Trophoblast cell (in vitro differentiated cells and primary cell): ENCODE measurements around the gene CPSF4.
A peak's percentile ranks its signal among the peaks of the same experiment; 100 is the strongest.

Experiments
- DNase-seq, 2 donors: peaks; one replicate each; pipeline ENCODE4 v3.0.0-alpha.2; 2016
- H2AFZ ChIP-seq: 2 replicates; pipeline ENCODE4 v1.6.1; 2013; ENCODE audit warnings: low read length, moderate library complexity, mild to moderate bottlenecking; ENCODE audit not compliant: insufficient read depth, poor library complexity
- H2AK5ac ChIP-seq: 2 replicates; pipeline ENCODE4 v1.6.1; 2013; ENCODE audit warnings: mild to moderate bottlenecking, low read length
- H2BK120ac ChIP-seq: 2 replicates; pipeline ENCODE4 v1.6.1; 2013; ENCODE audit warnings: low read length, mild to moderate bottlenecking, moderate library complexity; ENCODE audit not compliant: insufficient read depth, poor library complexity
- H2BK12ac ChIP-seq: 2 replicates; pipeline ENCODE4 v1.6.1; 2013; ENCODE audit warnings: mild to moderate bottlenecking, low read length, moderate library complexity
- H2BK5ac ChIP-seq: 2 replicates; pipeline ENCODE4 v1.6.1; 2013; ENCODE audit warnings: low read length, low read depth, moderate library complexity, mild to moderate bottlenecking; ENCODE audit not compliant: poor library complexity
- H3K14ac ChIP-seq: 2 replicates; pipeline ENCODE4 v1.6.1; 2013; ENCODE audit warnings: mild to moderate bottlenecking, low read length
- H3K18ac ChIP-seq: 2 replicates; pipeline ENCODE4 v1.6.1; 2013; ENCODE audit warnings: mild to moderate bottlenecking, low read length
- H3K23ac ChIP-seq: 2 replicates; pipeline ENCODE4 v1.6.1; 2013; ENCODE audit warnings: low read length
- H3K27ac ChIP-seq: 2 replicates; pipeline ENCODE4 v1.5.1; 2013; ENCODE audit warnings: low read depth, mild to moderate bottlenecking, inconsistent platforms, low read length, moderate library complexity
- H3K27me3 ChIP-seq: 2 replicates; pipeline ENCODE4 v1.6.1; 2013; ENCODE audit warnings: inconsistent platforms, mild to moderate bottlenecking, low read length, moderate library complexity; ENCODE audit not compliant: insufficient read depth
- H3K36me3 ChIP-seq, 2 experiments: 1 replicate in 1 of 2; 2 replicates in 1 of 2; pipeline ENCODE4 v1.6.1; 2013; ENCODE audit warnings: low read length in 2 of 2, mild to moderate bottlenecking in 2 of 2, moderate library complexity in 1 of 2; ENCODE audit not compliant: insufficient read depth in 2 of 2, control insufficient read depth in 1 of 2
- H3K4ac ChIP-seq: 2 replicates; pipeline ENCODE4 v1.6.1; 2013; ENCODE audit warnings: low read depth, mild to moderate bottlenecking, low read length, moderate library complexity
- H3K4me1 ChIP-seq, 2 experiments: 1 replicate in 1 of 2; 2 replicates in 1 of 2; pipeline ENCODE4 v1.6.1; 2013; ENCODE audit warnings: low read length in 2 of 2, mild to moderate bottlenecking in 2 of 2, moderate library complexity in 1 of 2; ENCODE audit not compliant: insufficient read depth in 2 of 2, control insufficient read depth in 1 of 2
- H3K4me2 ChIP-seq: 2 replicates; pipeline ENCODE4 v1.6.1; 2013; ENCODE audit warnings: inconsistent platforms, mild to moderate bottlenecking, low read length, moderate library complexity
- H3K4me3 ChIP-seq: 2 replicates; pipeline ENCODE4 v1.5.1; 2013; ENCODE audit warnings: mild to moderate bottlenecking, low read depth, low read length, inconsistent platforms
- H3K79me1 ChIP-seq: one replicate; pipeline ENCODE4 v1.6.1; 2013; ENCODE audit warnings: low read length
- H3K79me2 ChIP-seq: 2 replicates; pipeline ENCODE4 v1.6.1; 2013; ENCODE audit warnings: low read length, mild to moderate bottlenecking; ENCODE audit not compliant: control insufficient read depth, insufficient read depth, poor library complexity
- H3K9ac ChIP-seq: 2 replicates; pipeline ENCODE4 v1.6.1; 2013; ENCODE audit warnings: mild to moderate bottlenecking, low read length
- H3K9me3 ChIP-seq: 2 replicates; pipeline ENCODE4 v1.6.1; 2013; ENCODE audit warnings: low read depth, mild to moderate bottlenecking, control low read depth, inconsistent platforms, low read length; ENCODE audit not compliant: insufficient read depth
- H4K12ac ChIP-seq: 2 replicates; pipeline ENCODE4 v1.6.1; 2013; ENCODE audit warnings: low read depth, mild to moderate bottlenecking, low read length, moderate library complexity
- H4K8ac ChIP-seq: 2 replicates; pipeline ENCODE4 v1.6.1; 2013; ENCODE audit warnings: low read depth, mild to moderate bottlenecking, low read length, moderate library complexity
- H4K91ac ChIP-seq: one replicate; pipeline ENCODE4 v1.6.1; 2013; ENCODE audit warnings: low read depth, mild to moderate bottlenecking, low read length, moderate library complexity
- WGBS: extraction: QIAGEN DNeasy Blood & Tissue Kit; methylation state at CpG from one replicate; pipeline ENCODE4 v1.1.7; 2013; ENCODE audit warnings: missing lambda C conversion rate; ENCODE audit not compliant: insufficient read length, insufficient coverage; ENCODE audit errors: extremely low coverage; 5-methylcytosine and 5-hydroxymethylcytosine counted together

CPSF4 gene

DNA sequence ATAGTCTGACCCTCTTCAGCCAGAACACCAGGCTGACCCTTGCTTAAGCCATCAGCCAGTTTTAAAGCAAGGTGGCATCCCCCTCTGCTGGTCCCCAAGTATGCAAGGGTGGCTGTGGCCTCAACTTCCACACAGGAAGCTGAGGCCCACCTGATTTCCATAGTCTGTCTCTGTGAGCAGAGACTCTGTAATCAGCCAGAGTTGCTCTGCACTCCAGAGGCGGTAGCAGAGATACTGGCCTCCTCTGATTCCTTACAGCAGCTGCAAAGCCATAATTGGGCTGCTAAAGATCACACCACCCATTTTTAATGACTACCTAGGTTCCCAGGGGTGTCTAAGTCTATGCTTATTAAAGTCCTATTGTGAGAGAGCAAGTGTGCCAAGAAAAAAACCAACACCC lies 32.2 kb upstream of the CPSF4 start:
- Histone ChIP-seq H2BK12ac (no peak overlapping the region), H4K8ac (no peak overlapping the region), H3K79me2 (peaks cover 19% of the 10 kb centered on the region), H3K4ac (peak overlapping the region; percentile 16), H3K9me3 (no peaks in the 10 kb centered on the region), H3K18ac (no peak overlapping the region), H2BK5ac (no peak overlapping the region), H2BK120ac (no peak overlapping the region), H3K27me3 (peaks cover 2% of the 10 kb centered on the region), H4K12ac (no peak overlapping the region), H4K91ac (no peak overlapping the region), H3K27ac (no peak overlapping the region), H3K4me3 (no peak overlapping the region), H3K4me2 (no peak overlapping the region), H2AFZ (no peak overlapping the region), H3K23ac (no peak overlapping the region), H3K14ac (no peak overlapping the region), H3K4me1 (peaks cover 2 to 7% of the 10 kb centered on the region in 2 experiments), H3K9ac (no peak overlapping the region), H2AK5ac (no peak overlapping the region), H3K79me1 (peaks cover 14% of the 10 kb centered on the region), H3K36me3 (peaks cover 35 to 42% of the 10 kb centered on the region in 2 experiments)
- DNase-seq, result no peak
- WGBS, result no CpG with 5 or more reads among the region's 1 CpG

DNA sequence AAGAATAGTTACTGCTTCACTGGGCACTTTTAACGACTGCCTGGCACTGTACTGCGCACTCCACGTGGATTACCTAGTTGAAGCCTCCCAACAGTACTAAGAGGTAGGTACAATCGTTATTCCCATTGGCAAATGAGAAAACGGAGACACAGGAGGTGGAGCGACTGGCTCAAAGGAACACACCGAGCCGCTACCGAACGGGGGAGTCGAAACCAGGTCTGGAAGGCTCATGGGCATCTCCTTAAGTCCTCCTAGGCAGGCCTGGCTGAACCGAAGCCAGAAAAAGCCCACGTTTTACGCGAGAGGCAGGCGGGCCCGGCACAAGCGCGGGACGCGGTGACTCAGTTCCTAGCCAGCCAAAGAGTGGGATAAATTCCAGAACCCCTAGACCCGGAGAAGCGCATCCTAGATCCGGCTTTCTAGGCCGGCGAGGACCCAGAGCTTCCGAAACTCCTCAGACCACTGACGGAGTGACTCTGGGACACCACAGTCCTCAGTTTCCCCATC lies 30.8 kb upstream of the CPSF4 start:
- H3K79me1 ChIP-seq, result peaks cover 14% of the 10 kb centered on the region
- H4K12ac ChIP-seq, result peak overlapping the region; percentile 98
- H3K36me3 ChIP-seq, result peaks cover 31 to 41% of the 10 kb centered on the region in 2 experiments
- peak; percentile 44 to 72 for DNase-seq
- H2AFZ ChIP-seq, result peak overlapping the region; percentile 81
- H4K8ac ChIP-seq, result peak overlapping the region; percentile 99
- H3K9me3 ChIP-seq, result no peaks in the 10 kb centered on the region
- peak overlapping the region; percentile 91 for H2BK5ac ChIP-seq
- H3K9ac ChIP-seq, result peak overlapping the region; percentile 97
- no CpG with 5 or more reads among the region's 28 CpGs for WGBS
- peak overlapping the region; percentile 88 for H4K91ac ChIP-seq
- peak overlapping the region; percentile 99 for H2AK5ac ChIP-seq
- H3K4me3 ChIP-seq, result peak overlapping the region; percentile 97
- peak overlapping the region; percentile 79 for H3K4me2 ChIP-seq
- peaks cover 2 to 7% of the 10 kb centered on the region in 2 experiments for H3K4me1 ChIP-seq
- H3K27ac ChIP-seq, result peak overlapping the region; percentile 96
- H2BK120ac ChIP-seq, result peak overlapping the region; percentile 95
- peaks cover 2% of the 10 kb centered on the region for H3K27me3 ChIP-seq
- H2BK12ac ChIP-seq, result peak overlapping the region; percentile 41
- H3K79me2 ChIP-seq, result peaks cover 19% of the 10 kb centered on the region
- no peak overlapping the region for H3K23ac ChIP-seq
- H3K18ac ChIP-seq, result peak overlapping the region; percentile 98
- peak overlapping the region; percentile 99 for H3K4ac ChIP-seq
- peak overlapping the region; percentile 99 for H3K14ac ChIP-seq

DNA sequence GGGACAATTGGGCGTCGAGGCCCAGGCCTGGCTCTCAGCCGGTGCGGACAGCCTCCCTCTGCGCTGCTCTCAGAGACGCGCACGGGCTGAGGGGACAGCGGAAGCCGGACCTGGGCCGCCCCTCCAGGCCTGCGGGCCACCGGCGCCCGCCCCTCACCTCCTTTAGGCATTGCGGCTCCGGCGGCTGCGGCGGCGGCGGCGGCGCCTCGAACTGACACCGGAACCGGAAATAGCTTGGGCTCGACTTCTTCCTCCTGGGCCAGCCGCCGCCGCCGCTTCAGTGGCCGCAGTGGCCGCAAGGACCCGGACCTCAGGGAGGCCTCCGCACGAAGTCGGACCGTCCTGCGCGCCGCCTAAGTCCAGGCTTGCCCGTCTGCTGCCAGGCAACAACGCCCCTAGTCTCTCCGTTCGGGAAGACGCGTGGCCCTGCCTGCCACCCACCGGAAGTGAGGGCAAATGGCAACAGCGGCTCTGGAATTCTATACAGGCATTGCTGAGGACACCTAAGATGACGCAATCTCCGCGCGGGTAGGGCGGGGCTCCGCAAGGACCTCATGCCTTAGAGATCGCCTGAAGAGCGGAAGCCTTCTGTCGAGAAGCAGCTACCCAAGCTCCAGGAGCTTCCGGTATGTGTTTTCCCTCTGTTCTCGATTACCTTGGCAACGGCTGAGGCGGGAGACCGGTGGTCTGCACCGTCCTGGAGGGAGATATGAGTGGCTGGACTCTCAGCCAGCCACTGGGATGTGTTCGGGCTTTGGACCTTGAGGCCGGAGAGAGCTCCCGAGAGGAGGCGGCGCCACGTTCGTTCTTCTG lies 30.2 kb upstream of the CPSF4 start, which contains the start of the genes BUD31 and PDAP1:
Gene BUD31 (plus strand): TSS at position 591 of the 813 bp plus-strand sequence. CDS start 2,124 bp downstream, outside the sequence.
Gene PDAP1 (minus strand): TSS at position 219 of the 813 bp plus-strand sequence. CDS start 49 bp downstream, at position 170.
- peak within 1 kb of the TSS; percentile 99 for H3K4ac ChIP-seq
- peak within 1 kb of the TSS; percentile 99 for H4K8ac ChIP-seq
- peak within 1 kb of the TSS; percentile 95 for H2BK120ac ChIP-seq

DNA sequence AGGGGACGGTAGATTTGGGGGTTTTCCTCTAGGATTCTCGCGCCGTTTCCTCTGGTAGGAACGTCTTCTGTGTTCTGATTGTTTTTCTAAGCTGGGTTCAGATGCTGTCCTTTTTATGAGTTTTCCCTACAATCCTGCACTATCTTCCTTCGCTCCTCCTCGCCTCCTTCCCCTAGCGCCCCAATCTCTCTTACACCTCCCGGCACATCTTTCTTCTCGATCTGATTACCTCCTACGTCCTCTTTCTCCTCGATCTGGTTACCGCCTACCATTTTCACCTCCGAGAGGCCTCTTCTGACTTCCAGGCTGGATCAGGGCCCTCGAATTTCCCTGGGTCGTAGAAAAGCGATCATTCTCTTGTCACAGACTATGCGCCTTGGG lies 29.6 kb upstream of the CPSF4 start:
- peak overlapping the region; percentile 72 for H3K27ac ChIP-seq
- H4K91ac ChIP-seq, result peak overlapping the region; percentile 85
- peak overlapping the region; percentile 41 for H2AK5ac ChIP-seq
- H3K79me2 ChIP-seq, result peaks cover 19% of the 10 kb centered on the region
- H2BK5ac ChIP-seq, result peak overlapping the region; percentile 65
- H3K4ac ChIP-seq, result peak overlapping the region; percentile 81
- peak overlapping the region; percentile 71 for H3K18ac ChIP-seq
- no peak overlapping the region for H3K23ac ChIP-seq
- peak overlapping the region; percentile 82 for H2BK120ac ChIP-seq
- DNase-seq, result peak in 1 of 2 donors; percentile 19
- H3K36me3 ChIP-seq, result peaks cover 28 to 39% of the 10 kb centered on the region in 2 experiments
- H2AFZ ChIP-seq, result peak overlapping the region; percentile 50
- H3K4me3 ChIP-seq, result peak overlapping the region; percentile 96
- peak overlapping the region; percentile 79 for H3K4me2 ChIP-seq
- H2BK12ac ChIP-seq, result no peak overlapping the region
- WGBS, result no CpG with 5 or more reads among the region's 18 CpGs
- peaks cover 2 to 7% of the 10 kb centered on the region in 2 experiments for H3K4me1 ChIP-seq
- H3K79me1 ChIP-seq, result peaks cover 14% of the 10 kb centered on the region
- no peaks in the 10 kb centered on the region for H3K9me3 ChIP-seq
- peak overlapping the region; percentile 84 for H4K8ac ChIP-seq
- H4K12ac ChIP-seq, result peak overlapping the region; percentile 87
- peak overlapping the region; percentile 93 for H3K9ac ChIP-seq
- peak overlapping the region; percentile 90 for H3K14ac ChIP-seq
- peaks cover 2% of the 10 kb centered on the region for H3K27me3 ChIP-seq

More for the DNA sequence above, 30.2 kb upstream of the CPSF4 start, which contains the start of the genes BUD31 and PDAP1:
- Histone ChIP-seq H2BK5ac (peak within 1 kb of the TSS; percentile 94), H3K4me1 (peaks cover 2 to 7% of the 10 kb centered on the region in 2 experiments), H2BK12ac (peak within 1 kb of the TSS; percentile 41), H2AFZ (peak within 1 kb of the TSS; percentile 81), H3K79me2 (peaks cover 19% of the 10 kb centered on the region), H3K18ac (peak within 1 kb of the TSS; percentile 98), H3K79me1 (peaks cover 14% of the 10 kb centered on the region), H2AK5ac (peak within 1 kb of the TSS; percentile 99), H4K91ac (peak within 1 kb of the TSS; percentile 88), H4K12ac (peak within 1 kb of the TSS; percentile 98), H3K9ac (peak within 1 kb of the TSS; percentile 97), H3K4me2 (peak within 1 kb of the TSS; percentile 79), H3K27me3 (peaks cover 2% of the 10 kb centered on the region), H3K9me3 (no peaks in the 10 kb centered on the region), H3K27ac (peak within 1 kb of the TSS; percentile 96), H3K4me3 (peak within 1 kb of the TSS; percentile 97), H3K36me3 (peaks cover 30 to 42% of the 10 kb centered on the region in 2 experiments), H3K23ac (no peak within 1 kb of the TSS), H3K14ac (peak within 1 kb of the TSS; percentile 99)
- DNase-seq, result peak; percentile 90 to 96
- no CpG with 5 or more reads among the region's 72 CpGs for WGBS
